ENCODE data around the gene PFN3. TPM values are rescaled to one million over a fixed set of nuclear protein-coding genes. Genes with fewer than 3 reads are reported as not detected.

The PFN3 gene
- total and polyA plus RNA-seq, 2 experiments from 2014 or later: 1.9 to 2.0 TPM

GRCh38 chr5:177354256-177354655, 46.2 kb downstream of the PFN3 start:
- Mint-ChIP-seq H3K9me3 (no peaks in the 10 kb centered on the region; the same call in 2 of the 3 replicates), H3K36me3 (ENCODE audit: low read depth) (peaks cover 5% of the 10 kb centered on the region; the same call in 2 of the 3 replicates), H3K4me1 (peaks cover 20% of the 10 kb centered on the region), H3K4me3 (no peak overlapping the region; the same call in 2 of the 3 replicates), H3K27ac (no peak overlapping the region), H3K27me3 (ENCODE audit: insufficient read depth, low read depth, poor library complexity) (peaks cover 18% of the 10 kb centered on the region)
- Histone ChIP-seq H3K79me2 (replicated peaks; ENCODE audit: insufficient read depth) (peaks cover 21% of the 10 kb centered on the region), H3K27me3 (ENCODE audit: insufficient read depth) (no peaks in the 10 kb centered on the region; the same call in 1 of the 2 replicates), H3K4me3 (no peak overlapping the region), H3K4me1 (ENCODE audit: insufficient read depth) (peaks cover 6% of the 10 kb centered on the region), H4K20me1 (replicated peaks; ENCODE audit: insufficient read depth) (no peaks in the 10 kb centered on the region; the same call in 1 of the 2 replicates), H3K4me2 (no peak overlapping the region), H3K27ac (ENCODE audit: low read depth) (no peak overlapping the region), H2AFZ (no peak overlapping the region), H3K36me3 (ENCODE audit: insufficient read depth) (peaks cover 6% of the 10 kb centered on the region; the same call in 1 of the 2 replicates), H3F3A (replicated peaks; ENCODE audit: low read depth) (0 out of 2 replicates have a peak, but pooled peaks cover 6% of the 10 kb centered on the region), H3K9me2 (ENCODE audit: insufficient read depth) (peaks cover 4% of the 10 kb centered on the region; the same call in 1 of the 2 replicates)
- no peak for TF ChIP-seq CTCF (conservative IDR thresholded peaks at IDR 0.05; ENCODE audit: low read depth in 2 of 2)
- TF ChIP-seq ZNF114 (CRISPR knock-in tag; IDR thresholded peaks at IDR 0.05): no peak
- TF ChIP-seq POLR2AphosphoS5 (IDR thresholded peaks at IDR 0.05; ENCODE audit: low read depth): no peak
- TF ChIP-seq, protein P1, sequence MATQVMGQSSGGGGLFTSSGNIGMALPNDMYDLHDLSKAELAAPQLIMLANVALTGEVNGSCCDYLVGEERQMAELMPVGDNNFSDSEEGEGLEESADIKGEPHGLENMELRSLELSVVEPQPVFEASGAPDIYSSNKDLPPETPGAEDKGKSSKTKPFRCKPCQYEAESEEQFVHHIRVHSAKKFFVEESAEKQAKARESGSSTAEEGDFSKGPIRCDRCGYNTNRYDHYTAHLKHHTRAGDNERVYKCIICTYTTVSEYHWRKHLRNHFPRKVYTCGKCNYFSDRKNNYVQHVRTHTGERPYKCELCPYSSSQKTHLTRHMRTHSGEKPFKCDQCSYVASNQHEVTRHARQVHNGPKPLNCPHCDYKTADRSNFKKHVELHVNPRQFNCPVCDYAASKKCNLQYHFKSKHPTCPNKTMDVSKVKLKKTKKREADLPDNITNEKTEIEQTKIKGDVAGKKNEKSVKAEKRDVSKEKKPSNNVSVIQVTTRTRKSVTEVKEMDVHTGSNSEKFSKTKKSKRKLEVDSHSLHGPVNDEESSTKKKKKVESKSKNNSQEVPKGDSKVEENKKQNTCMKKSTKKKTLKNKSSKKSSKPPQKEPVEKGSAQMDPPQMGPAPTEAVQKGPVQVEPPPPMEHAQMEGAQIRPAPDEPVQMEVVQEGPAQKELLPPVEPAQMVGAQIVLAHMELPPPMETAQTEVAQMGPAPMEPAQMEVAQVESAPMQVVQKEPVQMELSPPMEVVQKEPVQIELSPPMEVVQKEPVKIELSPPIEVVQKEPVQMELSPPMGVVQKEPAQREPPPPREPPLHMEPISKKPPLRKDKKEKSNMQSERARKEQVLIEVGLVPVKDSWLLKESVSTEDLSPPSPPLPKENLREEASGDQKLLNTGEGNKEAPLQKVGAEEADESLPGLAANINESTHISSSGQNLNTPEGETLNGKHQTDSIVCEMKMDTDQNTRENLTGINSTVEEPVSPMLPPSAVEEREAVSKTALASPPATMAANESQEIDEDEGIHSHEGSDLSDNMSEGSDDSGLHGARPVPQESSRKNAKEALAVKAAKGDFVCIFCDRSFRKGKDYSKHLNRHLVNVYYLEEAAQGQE (IDR thresholded peaks at IDR 0.05; ENCODE audit: unreplicated experiment): no peak
- TF ChIP-seq STAT1 (IDR thresholded peaks at IDR 0.05; ENCODE audit: unreplicated experiment): no peak
- TF ChIP-seq JUNB (IDR thresholded peaks at IDR 0.05; ENCODE audit: unreplicated experiment): no peak
- TF ChIP-seq EZH2phosphoT487 (IDR thresholded peaks at IDR 0.05; ENCODE audit: unreplicated experiment): no peak
- no peak for TF ChIP-seq ZNF331 (CRISPR knock-in tag; IDR thresholded peaks at IDR 0.05; ENCODE audit: low read depth)
- no peak for TF ChIP-seq ZNF462 (CRISPR knock-in tag; IDR thresholded peaks at IDR 0.05)
- no peak for TF ChIP-seq NANOG (IDR thresholded peaks at IDR 0.05; ENCODE audit: borderline replicate concordance)
- TF ChIP-seq, protein P2, sequence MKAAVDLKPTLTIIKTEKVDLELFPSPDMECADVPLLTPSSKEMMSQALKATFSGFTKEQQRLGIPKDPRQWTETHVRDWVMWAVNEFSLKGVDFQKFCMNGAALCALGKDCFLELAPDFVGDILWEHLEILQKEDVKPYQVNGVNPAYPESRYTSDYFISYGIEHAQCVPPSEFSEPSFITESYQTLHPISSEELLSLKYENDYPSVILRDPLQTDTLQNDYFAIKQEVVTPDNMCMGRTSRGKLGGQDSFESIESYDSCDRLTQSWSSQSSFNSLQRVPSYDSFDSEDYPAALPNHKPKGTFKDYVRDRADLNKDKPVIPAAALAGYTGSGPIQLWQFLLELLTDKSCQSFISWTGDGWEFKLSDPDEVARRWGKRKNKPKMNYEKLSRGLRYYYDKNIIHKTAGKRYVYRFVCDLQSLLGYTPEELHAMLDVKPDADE (IDR thresholded peaks at IDR 0.05): no peak
- no peak for TF ChIP-seq CREB1 (CRISPR knock-in tag; IDR thresholded peaks at IDR 0.05; ENCODE audit: low read depth)
- TF ChIP-seq EZH2 (IDR thresholded peaks at IDR 0.05; ENCODE audit: low read depth, unreplicated experiment): no peak
- DNase-seq (ENCODE audit: low spot score) (no peak), ATAC-seq (no peak)

All from GM23338 (cell line).